Measurements from ENCODE around the gene RPS15A. TPM values are rescaled to one million over a fixed set of nuclear protein-coding genes. Genes with fewer than 3 reads are reported as not detected.
"Not testable (repeated sequence)": the region's sequence is repeated elsewhere in the genome, so short reads cannot be mapped to it uniquely, and the experiment has no call there.

Gene RPS15A
- total RNA-seq, 1 donor from 2014 or later, result 1,036 TPM

DNA sequence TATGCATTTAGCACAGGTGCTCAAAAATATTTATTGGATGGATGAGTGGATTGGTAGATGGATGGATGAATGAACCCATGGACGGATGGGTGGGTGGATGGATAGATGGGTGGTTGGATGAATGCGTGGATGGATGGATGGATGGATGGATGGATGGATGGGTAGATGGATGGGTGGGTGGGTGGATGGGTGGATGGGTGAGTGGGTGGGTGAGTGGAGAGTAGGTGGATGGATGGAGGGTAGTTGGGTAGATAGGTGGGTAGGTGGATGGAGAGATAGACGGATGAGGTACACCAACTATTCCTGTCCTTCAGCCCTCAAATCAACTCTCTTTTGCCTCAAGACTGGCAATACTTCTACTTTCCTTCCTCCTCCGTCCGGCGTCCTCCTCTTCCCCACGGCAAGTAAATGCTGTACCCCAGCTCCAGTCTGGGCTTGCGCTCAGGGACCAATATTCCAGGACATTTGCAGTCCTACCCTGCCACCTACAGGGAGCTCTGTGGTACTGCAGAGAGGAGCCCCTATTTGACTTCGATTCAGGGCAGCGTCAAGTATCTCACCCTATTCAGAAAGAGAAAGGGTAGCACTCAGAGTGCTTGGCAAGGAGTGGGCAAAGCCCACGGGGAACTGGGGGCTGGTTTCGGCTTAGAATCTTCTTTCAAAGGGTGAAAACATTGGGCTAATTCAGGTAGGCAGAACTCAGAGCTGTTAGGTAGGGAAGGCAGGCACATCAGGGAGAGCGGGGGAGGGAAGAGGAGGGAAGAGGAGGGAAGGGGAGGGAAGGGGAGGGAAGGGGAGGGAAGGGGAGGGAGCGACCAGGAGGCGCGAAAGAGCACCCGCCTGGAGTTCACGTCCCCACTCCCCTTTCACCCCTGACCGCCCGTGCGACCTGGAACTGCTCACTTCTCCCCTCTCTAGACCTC, 30.3 kb downstream of the RPS15A start:
- not testable (repeated sequence) for H3K4me1 ChIP-seq (ENCODE audit: insufficient read depth, low read length); H4K20me1 ChIP-seq (ENCODE audit: insufficient read depth, low read length); H3K4me1 Mint-ChIP-seq (ENCODE audit: low read depth, unreplicated experiment); FAIRE-seq; H3K27ac Mint-ChIP-seq (ENCODE audit: unreplicated experiment); H3K36me3 Mint-ChIP-seq (ENCODE audit: low read depth, unreplicated experiment); H3K27me3 Mint-ChIP-seq (ENCODE audit: low read depth, unreplicated experiment); H3K79me2 ChIP-seq (ENCODE audit: insufficient read depth, low read length); H3K9me3 ChIP-seq (ENCODE audit: insufficient read depth, low read depth, low read length); H3K4me3 ChIP-seq (ENCODE audit: insufficient read depth, low read depth, low read length); H3K36me3 ChIP-seq (ENCODE audit: insufficient read depth, low read length); H2AFZ ChIP-seq (ENCODE audit: low read depth, low read length); H3K9me3 Mint-ChIP-seq (ENCODE audit: unreplicated experiment); H3K4me3 Mint-ChIP-seq (ENCODE audit: unreplicated experiment); H3K27me3 ChIP-seq (ENCODE audit: insufficient read depth, low read length); H3K27ac ChIP-seq (ENCODE audit: low read depth, low read length); H3K9ac ChIP-seq (ENCODE audit: low read length); DNase-seq (ENCODE audit: low read depth)
- TF ChIP-seq, protein P1, sequence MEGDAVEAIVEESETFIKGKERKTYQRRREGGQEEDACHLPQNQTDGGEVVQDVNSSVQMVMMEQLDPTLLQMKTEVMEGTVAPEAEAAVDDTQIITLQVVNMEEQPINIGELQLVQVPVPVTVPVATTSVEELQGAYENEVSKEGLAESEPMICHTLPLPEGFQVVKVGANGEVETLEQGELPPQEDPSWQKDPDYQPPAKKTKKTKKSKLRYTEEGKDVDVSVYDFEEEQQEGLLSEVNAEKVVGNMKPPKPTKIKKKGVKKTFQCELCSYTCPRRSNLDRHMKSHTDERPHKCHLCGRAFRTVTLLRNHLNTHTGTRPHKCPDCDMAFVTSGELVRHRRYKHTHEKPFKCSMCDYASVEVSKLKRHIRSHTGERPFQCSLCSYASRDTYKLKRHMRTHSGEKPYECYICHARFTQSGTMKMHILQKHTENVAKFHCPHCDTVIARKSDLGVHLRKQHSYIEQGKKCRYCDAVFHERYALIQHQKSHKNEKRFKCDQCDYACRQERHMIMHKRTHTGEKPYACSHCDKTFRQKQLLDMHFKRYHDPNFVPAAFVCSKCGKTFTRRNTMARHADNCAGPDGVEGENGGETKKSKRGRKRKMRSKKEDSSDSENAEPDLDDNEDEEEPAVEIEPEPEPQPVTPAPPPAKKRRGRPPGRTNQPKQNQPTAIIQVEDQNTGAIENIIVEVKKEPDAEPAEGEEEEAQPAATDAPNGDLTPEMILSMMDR (IDR thresholded peaks at IDR 0.05; ENCODE audit: insufficient read depth, low read depth, low read length), result peak; percentile 27
- peak overlapping the region; percentile 15 for H3K4me2 ChIP-seq (ENCODE audit: low read length)

DNA sequence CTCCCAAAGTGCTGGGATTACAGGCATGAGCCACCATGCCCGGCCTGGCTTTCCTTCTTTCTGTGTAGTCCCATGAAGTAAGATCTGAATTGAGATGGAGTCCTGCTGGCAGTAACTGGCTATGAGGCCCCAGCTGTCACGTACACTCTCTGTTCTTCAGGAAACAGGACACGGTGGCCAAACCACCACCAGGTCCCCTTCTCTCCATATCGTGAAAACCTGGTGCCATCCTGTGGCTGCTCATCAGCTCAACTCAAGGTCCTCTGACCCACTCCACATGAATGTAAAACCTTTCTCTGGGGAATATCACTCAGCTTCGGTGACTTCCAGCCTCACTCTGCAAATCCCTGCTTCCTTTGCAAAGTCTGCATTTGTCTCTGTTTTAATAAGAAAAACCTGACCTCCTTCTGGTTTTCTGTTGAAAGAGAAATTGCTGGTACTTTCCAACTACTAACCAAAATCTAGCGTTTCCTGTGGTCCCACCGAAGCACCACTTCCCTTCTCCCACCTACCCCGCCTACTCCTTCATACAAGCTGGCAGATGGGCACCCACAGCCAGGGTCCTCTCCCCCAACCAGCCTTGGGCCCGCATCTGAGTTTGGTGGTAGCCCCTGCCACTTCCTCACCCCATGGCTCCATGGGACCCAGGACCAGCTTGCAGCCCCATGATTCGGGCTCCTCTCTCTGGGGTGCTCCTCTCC, 32.0 kb downstream of the RPS15A start:
- not testable (repeated sequence) for H3K9me3 Mint-ChIP-seq (ENCODE audit: unreplicated experiment); H3K27me3 Mint-ChIP-seq (ENCODE audit: low read depth, unreplicated experiment); H3K4me2 ChIP-seq (ENCODE audit: low read length); H3K4me1 Mint-ChIP-seq (ENCODE audit: low read depth, unreplicated experiment); H4K20me1 ChIP-seq (ENCODE audit: insufficient read depth, low read length); H3K27ac Mint-ChIP-seq (ENCODE audit: unreplicated experiment); H3K9me3 ChIP-seq (ENCODE audit: insufficient read depth, low read depth, low read length); H3K36me3 Mint-ChIP-seq (ENCODE audit: low read depth, unreplicated experiment); FAIRE-seq; H3K4me1 ChIP-seq (ENCODE audit: insufficient read depth, low read length); DNase-seq (ENCODE audit: low read depth); H3K27ac ChIP-seq (ENCODE audit: low read depth, low read length); H3K79me2 ChIP-seq (ENCODE audit: insufficient read depth, low read length); H3K36me3 ChIP-seq (ENCODE audit: insufficient read depth, low read length); H3K4me3 Mint-ChIP-seq (ENCODE audit: unreplicated experiment); H2AFZ ChIP-seq (ENCODE audit: low read depth, low read length); H3K27me3 ChIP-seq (ENCODE audit: insufficient read depth, low read length); H3K9ac ChIP-seq (ENCODE audit: low read length); H3K4me3 ChIP-seq (ENCODE audit: insufficient read depth, low read depth, low read length)

DNA sequence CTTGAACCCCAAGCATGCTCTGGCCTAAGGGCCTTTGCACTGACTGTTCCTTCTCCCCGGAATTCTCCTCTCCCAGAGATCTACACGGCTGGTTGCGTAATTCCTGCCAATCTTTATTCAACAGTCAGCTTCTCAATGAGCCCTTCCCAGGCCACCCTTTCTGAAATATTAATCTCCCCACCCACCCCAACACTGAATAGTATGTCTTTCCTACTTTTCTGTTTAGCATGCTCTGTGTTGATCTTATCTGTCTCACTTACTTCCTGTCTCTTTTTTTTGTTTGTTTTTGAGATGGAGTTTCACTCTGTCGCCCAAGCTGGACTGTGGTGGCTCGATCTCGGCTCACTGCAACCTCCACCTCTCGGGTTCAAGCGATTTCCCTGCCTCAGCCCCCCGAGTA, 33.5 kb downstream of the RPS15A start:
- not testable (repeated sequence) for H3K9ac ChIP-seq (ENCODE audit: low read length); H2AFZ ChIP-seq (ENCODE audit: low read depth, low read length); H3K4me1 Mint-ChIP-seq (ENCODE audit: low read depth, unreplicated experiment); H3K9me3 Mint-ChIP-seq (ENCODE audit: unreplicated experiment); H3K4me3 ChIP-seq (ENCODE audit: insufficient read depth, low read depth, low read length); H3K36me3 Mint-ChIP-seq (ENCODE audit: low read depth, unreplicated experiment); FAIRE-seq; H3K4me3 Mint-ChIP-seq (ENCODE audit: unreplicated experiment); H3K4me1 ChIP-seq (ENCODE audit: insufficient read depth, low read length); DNase-seq (ENCODE audit: low read depth); H3K79me2 ChIP-seq (ENCODE audit: insufficient read depth, low read length); H3K27ac ChIP-seq (ENCODE audit: low read depth, low read length); H4K20me1 ChIP-seq (ENCODE audit: insufficient read depth, low read length); H3K9me3 ChIP-seq (ENCODE audit: insufficient read depth, low read depth, low read length); H3K27me3 Mint-ChIP-seq (ENCODE audit: low read depth, unreplicated experiment); H3K27ac Mint-ChIP-seq (ENCODE audit: unreplicated experiment); H3K27me3 ChIP-seq (ENCODE audit: insufficient read depth, low read length); H3K4me2 ChIP-seq (ENCODE audit: low read length); H3K36me3 ChIP-seq (ENCODE audit: insufficient read depth, low read length)

DNA sequence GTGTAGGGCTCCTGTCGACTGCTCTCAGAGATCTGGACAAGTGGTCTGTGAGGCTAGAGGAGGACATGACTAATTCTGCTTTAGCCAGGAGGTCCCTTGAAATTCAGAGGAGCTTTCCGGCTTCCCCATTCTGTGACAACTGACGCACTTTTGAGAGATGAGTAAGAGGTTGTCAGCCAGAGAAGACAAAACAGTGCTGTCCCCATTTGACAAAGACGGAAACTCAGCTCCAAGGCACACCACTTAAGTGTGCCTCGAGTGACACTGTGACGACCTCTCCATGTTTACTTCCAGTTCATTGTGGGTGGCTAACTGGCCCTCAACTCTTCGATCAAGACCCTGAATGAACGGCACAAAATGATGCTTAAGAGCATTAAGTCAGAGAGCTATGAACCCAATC, 47.3 kb downstream of the RPS15A start:
- H3K4me3 ChIP-seq (ENCODE audit: insufficient read depth, low read depth, low read length); H3K27ac Mint-ChIP-seq (ENCODE audit: unreplicated experiment); FAIRE-seq; H3K9me3 ChIP-seq (ENCODE audit: insufficient read depth, low read depth, low read length); H3K4me3 Mint-ChIP-seq (ENCODE audit: unreplicated experiment); H3K36me3 Mint-ChIP-seq (ENCODE audit: low read depth, unreplicated experiment); H3K27me3 Mint-ChIP-seq (ENCODE audit: low read depth, unreplicated experiment); H3K4me2 ChIP-seq (ENCODE audit: low read length); H3K9ac ChIP-seq (ENCODE audit: low read length); H3K27ac ChIP-seq (ENCODE audit: low read depth, low read length); H3K27me3 ChIP-seq (ENCODE audit: insufficient read depth, low read length); H4K20me1 ChIP-seq (ENCODE audit: insufficient read depth, low read length); H3K9me3 Mint-ChIP-seq (ENCODE audit: unreplicated experiment); H3K4me1 Mint-ChIP-seq (ENCODE audit: low read depth, unreplicated experiment); DNase-seq (ENCODE audit: low read depth); H3K79me2 ChIP-seq (ENCODE audit: insufficient read depth, low read length); H2AFZ ChIP-seq (ENCODE audit: low read depth, low read length); H3K4me1 ChIP-seq (ENCODE audit: insufficient read depth, low read length); H3K36me3 ChIP-seq (ENCODE audit: insufficient read depth, low read length): not testable (repeated sequence)

DNA sequence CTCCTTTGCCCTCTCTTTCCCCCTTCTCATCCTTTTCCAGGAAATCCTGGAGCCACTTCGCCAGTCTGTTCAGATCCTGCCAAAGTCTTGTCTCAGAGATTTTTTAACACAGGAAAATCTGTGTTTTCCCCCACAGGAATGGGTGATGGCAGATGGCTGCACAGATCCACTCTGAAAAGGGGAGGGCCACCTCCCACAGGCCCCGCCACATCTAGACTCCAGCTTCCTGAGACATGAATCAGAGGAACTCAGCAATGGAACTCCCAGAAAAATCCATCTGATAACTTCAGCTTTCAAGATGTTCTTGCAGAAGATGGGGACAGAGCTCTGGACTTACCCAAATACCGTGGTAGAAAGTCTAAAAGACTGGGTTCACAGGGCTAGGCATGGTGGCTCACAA, 50.1 kb downstream of the RPS15A start:
- FAIRE-seq; H4K20me1 ChIP-seq (ENCODE audit: insufficient read depth, low read length); H3K4me3 Mint-ChIP-seq (ENCODE audit: unreplicated experiment); H3K27me3 Mint-ChIP-seq (ENCODE audit: low read depth, unreplicated experiment); H3K27ac Mint-ChIP-seq (ENCODE audit: unreplicated experiment); H3K27ac ChIP-seq (ENCODE audit: low read depth, low read length); H2AFZ ChIP-seq (ENCODE audit: low read depth, low read length); H3K9me3 ChIP-seq (ENCODE audit: insufficient read depth, low read depth, low read length); H3K9me3 Mint-ChIP-seq (ENCODE audit: unreplicated experiment); DNase-seq (ENCODE audit: low read depth); H3K36me3 ChIP-seq (ENCODE audit: insufficient read depth, low read length); H3K79me2 ChIP-seq (ENCODE audit: insufficient read depth, low read length); H3K4me3 ChIP-seq (ENCODE audit: insufficient read depth, low read depth, low read length); H3K9ac ChIP-seq (ENCODE audit: low read length); H3K4me2 ChIP-seq (ENCODE audit: low read length); H3K4me1 Mint-ChIP-seq (ENCODE audit: low read depth, unreplicated experiment); H3K27me3 ChIP-seq (ENCODE audit: insufficient read depth, low read length); H3K36me3 Mint-ChIP-seq (ENCODE audit: low read depth, unreplicated experiment); H3K4me1 ChIP-seq (ENCODE audit: insufficient read depth, low read length): not testable (repeated sequence)

Measured in astrocyte (in vitro differentiated cells and primary cell).